Activated T-helper 17 cell treated with anti-CD3 and anti-CD28 coated beads, Interleukin-2, amount 50 U/mL, for 72 hours (primary cell): ENCODE results near the gene KLHL26. TPM values are rescaled to one million over a fixed set of nuclear protein-coding genes. Genes with fewer than 3 reads are reported as not detected.
"Not testable (repeated sequence)": the region's sequence is repeated elsewhere in the genome, so short reads cannot be mapped to it uniquely, and the experiment has no call there.

Experiments
- ATAC-seq: fragments of 150-1000 bp; cut with Tn5 transposase; replicated peaks from 2 replicates; pipeline ENCODE4 v1.10.0; 2021; ENCODE audit warnings: mild to moderate bottlenecking, moderate library complexity
- H3K27ac Mint-ChIP-seq: one replicate; pipeline ENCODE4 v1.8.0; 2022; ENCODE audit warnings: mixed read lengths
- H3K27me3 Mint-ChIP-seq: one replicate; pipeline ENCODE4 v1.8.0; 2022; ENCODE audit warnings: mixed read lengths
- H3K36me3 Mint-ChIP-seq: one replicate; pipeline ENCODE4 v1.8.0; 2022; ENCODE audit warnings: low read depth, mild to moderate bottlenecking, mixed read lengths
- H3K4me1 Mint-ChIP-seq: one replicate; pipeline ENCODE4 v1.8.0; 2022; ENCODE audit warnings: mixed read lengths
- H3K4me3 Mint-ChIP-seq: one replicate; pipeline ENCODE4 v1.8.0; 2022; ENCODE audit warnings: mild to moderate bottlenecking, mixed read lengths
- H3K9me3 Mint-ChIP-seq: one replicate; pipeline ENCODE4 v1.8.0; 2022; ENCODE audit warnings: mixed read lengths
- total RNA-seq, 2 donors: library from RNA; stranded (reverse); gene quantifications; one replicate each; pipeline ENCODE4 v1.2.3, GENCODE V29; 2022

Gene KLHL26
- 10 to 100 TPM; 10.6 to 11.4 TPM for total RNA-seq

GRCh38 chr19:18636969-18637629 lies at the start of gene KLHL26:
KLHL26 (plus strand) TSS chr19:18637028; CDS start chr19:18637055, 27 bp downstream.
- no peak for ATAC-seq
- Mint-ChIP-seq H3K27me3 (peaks cover 4% of the 10 kb centered on the region), H3K4me1 (peaks cover 6% of the 10 kb centered on the region), H3K36me3 (no peaks in the 10 kb centered on the region), H3K9me3 (no peaks in the 10 kb centered on the region), H3K27ac (peak within 1 kb of the TSS; percentile 72), H3K4me3 (peak within 1 kb of the TSS; percentile 79)

- Mint-ChIP-seq H3K27me3 (no peaks in the 10 kb centered on the region), H3K9me3 (no peaks in the 10 kb centered on the region), H3K4me1 (peaks cover 10% of the 10 kb centered on the region), H3K27ac (no peak overlapping the region), H3K4me3 (peak overlapping the region; percentile 91), H3K36me3 (peaks cover 25% of the 10 kb centered on the region)
- no peak for ATAC-seq
These were observed 49.3 kb upstream of the KLHL26 start for GRCh38 chr19:18587561-18587960.

- ATAC-seq, result peak; percentile 4
These were observed 48.7 kb upstream of the KLHL26 start for GRCh38 chr19:18587962-18588610.

GRCh38 chr19:18588611-18589379 lies 48.0 kb upstream of the KLHL26 start, which contains the start of gene REX1BD:
REX1BD (plus strand) TSS chr19:18588798; CDS start chr19:18588802, 4 bp downstream.
- Mint-ChIP-seq H3K27me3 (no peaks in the 10 kb centered on the region), H3K4me1 (peaks cover 10% of the 10 kb centered on the region), H3K4me3 (peak within 1 kb of the TSS; percentile 91), H3K9me3 (no peaks in the 10 kb centered on the region), H3K36me3 (peaks cover 25% of the 10 kb centered on the region), H3K27ac (peak within 1 kb of the TSS; percentile 93)
- ATAC-seq, result peak; percentile 88

More at GRCh38 chr19:18587962-18588610, 48.7 kb upstream of the KLHL26 start:
- H3K4me3 Mint-ChIP-seq, result peak overlapping the region; percentile 91
- H3K27me3 Mint-ChIP-seq, result no peaks in the 10 kb centered on the region
- H3K36me3 Mint-ChIP-seq, result peaks cover 25% of the 10 kb centered on the region
- peaks cover 10% of the 10 kb centered on the region for H3K4me1 Mint-ChIP-seq
- peak overlapping the region; percentile 92 for H3K27ac Mint-ChIP-seq
- no peaks in the 10 kb centered on the region for H3K9me3 Mint-ChIP-seq

GRCh38 chr19:18589380-18590272 lies 47.2 kb upstream of the KLHL26 start:
- Mint-ChIP-seq H3K36me3 (peaks cover 25% of the 10 kb centered on the region), H3K9me3 (no peaks in the 10 kb centered on the region), H3K27ac (peak overlapping the region; percentile 93), H3K4me3 (peak overlapping the region; percentile 91), H3K27me3 (no peaks in the 10 kb centered on the region), H3K4me1 (peaks cover 12% of the 10 kb centered on the region)
- peak; percentile 65 for ATAC-seq

DNA sequence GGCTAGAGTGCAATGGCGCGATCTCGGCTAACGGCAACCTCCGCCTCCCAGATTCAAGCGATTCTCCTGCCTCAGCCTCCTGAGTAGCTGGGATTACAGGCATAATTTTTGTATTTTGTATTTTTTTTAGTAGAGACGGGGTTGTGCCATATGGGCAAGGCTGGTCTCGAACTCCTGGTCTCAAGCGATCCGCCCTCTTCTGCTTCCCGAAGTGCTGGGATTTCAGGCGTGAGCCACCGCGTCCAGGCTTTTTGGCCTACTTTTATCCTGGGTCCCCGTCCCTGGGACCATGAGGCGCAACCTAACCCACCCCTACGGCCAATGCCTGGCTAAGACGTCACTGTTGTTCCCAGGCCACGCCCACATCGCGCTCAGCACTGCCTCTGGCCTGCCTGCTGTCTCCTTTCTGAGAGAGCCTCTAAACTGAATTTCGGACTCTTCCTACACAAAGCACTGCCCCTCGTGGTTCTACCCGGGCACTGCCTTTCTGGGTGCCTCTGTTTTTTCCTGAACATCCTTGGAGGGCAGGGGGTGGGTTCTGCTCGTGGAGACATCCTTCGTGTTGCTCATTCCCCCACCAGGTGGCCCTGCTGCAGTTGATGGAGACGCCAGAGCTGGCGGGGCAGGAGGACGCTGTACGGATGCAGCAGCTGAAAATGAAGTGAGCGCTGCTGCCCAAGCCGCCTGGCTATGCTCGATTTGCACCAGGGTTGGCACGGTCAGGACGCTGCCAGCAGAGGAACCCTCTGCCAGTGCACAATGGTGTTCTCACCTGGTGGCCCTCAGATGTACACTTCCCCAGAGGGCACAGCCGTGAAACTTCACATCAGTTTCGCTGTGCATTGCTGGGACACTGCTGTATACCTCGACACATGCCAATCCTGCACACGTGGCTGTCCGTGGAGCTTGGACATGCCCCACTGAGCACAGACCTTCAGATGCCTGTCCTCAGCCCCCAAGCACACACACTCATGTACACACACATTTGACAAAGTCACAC lies 46.3 kb upstream of the KLHL26 start:
- no peak for ATAC-seq
- Mint-ChIP-seq H3K4me1 (peaks cover 14% of the 10 kb centered on the region), H3K4me3 (peak overlapping the region; percentile 91), H3K27ac (peak overlapping the region; percentile 93), H3K36me3 (peaks cover 25% of the 10 kb centered on the region), H3K27me3 (no peaks in the 10 kb centered on the region), H3K9me3 (no peaks in the 10 kb centered on the region)

- Mint-ChIP-seq H3K4me1 (peaks cover 14% of the 10 kb centered on the region), H3K4me3 (peak overlapping the region; percentile 91)
These were observed 45.0 kb upstream of the KLHL26 start for GRCh38 chr19:18591735-18592385.

GRCh38 chr19:18592732-18593131 lies 44.1 kb upstream of the KLHL26 start:
- not testable (repeated sequence) for H3K27ac Mint-ChIP-seq, ATAC-seq, H3K9me3 Mint-ChIP-seq, H3K27me3 Mint-ChIP-seq, H3K4me3 Mint-ChIP-seq
- Mint-ChIP-seq H3K4me1 (peaks cover 14% of the 10 kb centered on the region), H3K36me3 (peaks cover 25% of the 10 kb centered on the region)

More at GRCh38 chr19:18591735-18592385, 45.0 kb upstream of the KLHL26 start:
- no peak for ATAC-seq
- Mint-ChIP-seq H3K27me3 (no peaks in the 10 kb centered on the region), H3K27ac (no peak overlapping the region), H3K36me3 (peaks cover 25% of the 10 kb centered on the region), H3K9me3 (no peaks in the 10 kb centered on the region)

DNA sequence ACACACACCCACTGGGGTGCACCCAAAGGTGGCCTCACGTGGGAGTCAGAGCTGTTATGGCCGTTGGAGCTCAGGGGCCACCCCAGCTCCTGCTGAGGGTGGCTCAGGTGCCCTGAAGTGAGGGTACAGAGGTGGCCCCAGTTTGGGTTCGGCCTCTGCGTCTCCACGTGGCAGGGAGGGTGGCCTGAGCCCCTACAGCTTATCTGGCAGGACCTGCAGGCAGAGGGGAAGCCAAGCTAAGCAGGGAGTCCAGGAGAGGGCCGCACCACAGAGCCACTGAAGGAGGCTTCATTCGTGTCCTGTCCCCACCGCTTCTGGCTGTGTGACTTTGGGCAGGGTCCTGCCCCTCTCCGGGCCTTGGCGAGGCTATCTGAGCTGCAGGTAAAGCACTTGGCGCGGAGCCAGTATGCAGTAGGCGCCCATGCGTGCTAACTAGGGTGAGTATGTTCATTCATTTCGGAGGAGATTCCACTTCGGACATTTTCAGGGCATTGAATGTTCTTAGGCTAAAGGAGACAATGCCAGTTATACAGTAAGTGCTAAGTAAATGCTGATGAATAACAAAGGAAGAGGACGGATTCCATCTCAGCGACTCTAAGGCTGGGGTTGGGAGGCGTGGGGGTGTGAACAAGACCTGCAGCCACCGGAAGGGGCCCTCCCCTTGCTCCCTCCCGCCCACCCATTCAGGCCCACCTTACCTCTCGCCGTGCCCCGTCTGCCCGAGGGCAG lies 43.3 kb upstream of the KLHL26 start:
- no peak for ATAC-seq
- Mint-ChIP-seq H3K36me3 (peaks cover 25% of the 10 kb centered on the region), H3K4me3 (peak overlapping the region; percentile 64), H3K27ac (no peak overlapping the region), H3K27me3 (no peaks in the 10 kb centered on the region), H3K4me1 (peaks cover 8% of the 10 kb centered on the region), H3K9me3 (no peaks in the 10 kb centered on the region)

GRCh38 chr19:18594096-18594823 lies 42.6 kb upstream of the KLHL26 start:
- Mint-ChIP-seq H3K4me3 (peak overlapping the region; percentile 64), H3K27me3 (no peaks in the 10 kb centered on the region), H3K9me3 (no peaks in the 10 kb centered on the region), H3K36me3 (peaks cover 25% of the 10 kb centered on the region), H3K4me1 (peaks cover 8% of the 10 kb centered on the region), H3K27ac (peak overlapping the region; percentile 47)
- peak; percentile 74 for ATAC-seq

GRCh38 chr19:18594824-18595373 lies 41.9 kb upstream of the KLHL26 start:
- peaks cover 5% of the 10 kb centered on the region for H3K4me1 Mint-ChIP-seq
- H3K36me3 Mint-ChIP-seq, result peaks cover 20% of the 10 kb centered on the region
- no peaks in the 10 kb centered on the region for H3K9me3 Mint-ChIP-seq
- H3K27me3 Mint-ChIP-seq, result no peaks in the 10 kb centered on the region
- peak overlapping the region; percentile 64 for H3K4me3 Mint-ChIP-seq
- peak overlapping the region; percentile 47 for H3K27ac Mint-ChIP-seq
- peak; percentile 3 for ATAC-seq
